GM12878 (cell line): ENCODE data around the gene CLINT1. TPM values are rescaled to one million over a fixed set of nuclear protein-coding genes. Genes with fewer than 3 reads are reported as not detected.

Experiments used
- ATAC-seq: fragments of 200-7000 bp; cut with Tn5 transposase; 3 replicates; pipeline ENCODE4 v1.9.1; 2020; ENCODE audit warnings: mild to moderate bottlenecking, moderate library complexity
- BruUV-seq: library from RNA; stranded (reverse); fragments of 400-500 nt; replicated peaks from 2 replicates; lab custom pipeline; 2021; lab: Mats Ljungman, UMichigan
- CTCF ChIA-PET: fragments of 300-600 bp; sonication (Branson Sonifier 250); formaldehyde crosslinking; extraction: SDS; loops from one replicate; lab custom pipeline; 2021; ENCODE audit warnings: inconsistent platforms; lab: Yijun Ruan, JAX
- POLR2A ChIA-PET: fragments of 350-600 bp; formaldehyde crosslinking; extraction: SDS; loops from one replicate; lab custom pipeline; 2021; ENCODE audit warnings: inconsistent platforms; lab: Charles Lee
- RAD21 ChIA-PET: fragments of 300-600 bp; sonication (Branson Sonifier 250); formaldehyde crosslinking; loops from one replicate; lab custom pipeline; 2023; ENCODE audit warnings: antibody characterized with exemption; ENCODE audit not compliant: unreplicated experiment; lab: Charles Lee
- SMC1A ChIA-PET: fragments of 300-600 bp; sonication (Branson Sonifier 250); formaldehyde crosslinking; loops from one replicate; lab custom pipeline; 2023; ENCODE audit not compliant: unreplicated experiment, uncharacterized antibody; lab: Charles Lee
- DNase-seq: peaks from one replicate; pipeline ENCODE4 v3.0.0-alpha.2; 2011; ENCODE audit warnings: low read depth, low spot score
- FAIRE-seq: peaks from 3 replicates; lab custom pipeline; 2011; peaks lifted over from hg19 to GRCh38; lab: Jason Lieb, UNC
- H2AFZ ChIP-seq: 2 replicates; pipeline ENCODE4 v1.6.0; 2011; ENCODE audit warnings: low read depth, low read length, control low read depth; ENCODE audit not compliant: control insufficient read depth
- H3K27ac ChIP-seq: 2 replicates; pipeline ENCODE4 v1.5.1; 2011; ENCODE audit warnings: control low read depth; ENCODE audit not compliant: control insufficient read depth, insufficient read depth
- H3K27me3 ChIP-seq, 2 experiments: replicated peaks in 1 of 2; 2 replicates each; pipeline versions ENCODE4 v1.6.0 to v1.6.1; 2011; ENCODE audit warnings: low read length in 1 of 2; ENCODE audit not compliant: control insufficient read depth in 2 of 2, insufficient read depth in 2 of 2
- H3K36me3 ChIP-seq, 2 experiments: 2 replicates each; pipeline ENCODE4 v1.5.1; 2011; ENCODE audit warnings: low read length in 1 of 2; ENCODE audit not compliant: control insufficient read depth in 2 of 2, insufficient read depth in 2 of 2
- H3K4me1 ChIP-seq: 2 replicates; pipeline ENCODE4 v1.6.1; 2011; ENCODE audit warnings: mild to moderate bottlenecking, low read length, moderate library complexity, mixed read lengths; ENCODE audit not compliant: control insufficient read depth, insufficient read depth
- H3K4me2 ChIP-seq: 2 replicates; pipeline ENCODE4 v1.6.0; 2011; ENCODE audit warnings: control low read depth; ENCODE audit not compliant: control insufficient read depth, insufficient read depth
- H3K4me3 ChIP-seq: fragments of 200-600 bp; sonication (generic); 2 replicates; pipeline ENCODE4 v1.5.1; 2016
- H3K79me2 ChIP-seq: 2 replicates; pipeline ENCODE4 v1.6.0; 2011; ENCODE audit warnings: low read length; ENCODE audit not compliant: control insufficient read depth, insufficient read depth
- H3K9ac ChIP-seq: 2 replicates; pipeline ENCODE4 v1.8.0; 2011; ENCODE audit warnings: low read length, control low read depth, mixed read lengths; ENCODE audit not compliant: control insufficient read depth, insufficient read depth
- H3K9me3 ChIP-seq: replicated peaks from 3 replicates; pipeline ENCODE4 v1.5.1; 2011; ENCODE audit warnings: mild to moderate bottlenecking, low read length; ENCODE audit not compliant: control insufficient read depth, insufficient read depth
- H4K20me1 ChIP-seq: 2 replicates; pipeline ENCODE4 v1.6.0; 2011; ENCODE audit not compliant: control insufficient read depth, insufficient read depth
- ATF2 ChIP-seq: IDR thresholded peaks from 2 replicates; pipeline ENCODE4 v1.6.1; 2012; ENCODE audit warnings: low read length, inconsistent platforms
- BCL11A ChIP-seq: IDR thresholded peaks from 2 replicates; pipeline ENCODE4 v1.6.1; 2011; ENCODE audit warnings: low read depth, low read length
- E4F1 ChIP-seq: fragments of 450-650 bp; IDR thresholded peaks from 2 replicates; pipeline ENCODE4 v1.6.1; 2018; ENCODE audit warnings: borderline replicate concordance, mild to moderate bottlenecking; ENCODE audit not compliant: partially characterized antibody
- ELK1 ChIP-seq: IDR thresholded peaks from 2 replicates; pipeline ENCODE4 v1.6.1; 2012; ENCODE audit warnings: low read depth, low read length, improper control_type of control experiment
- NBN ChIP-seq: fragments of 450-650 bp; IDR thresholded peaks from 2 replicates; pipeline ENCODE4 v1.6.1; 2016
- PBX3 ChIP-seq: IDR thresholded peaks from 2 replicates; pipeline ENCODE4 v1.6.1; 2011; ENCODE audit warnings: mild to moderate bottlenecking, low read depth, low read length, moderate library complexity; ENCODE audit not compliant: insufficient replicate concordance
- SKIL ChIP-seq: fragments of 450-650 bp; IDR thresholded peaks from 2 replicates; pipeline ENCODE4 v1.6.1; 2017; ENCODE audit warnings: mild to moderate bottlenecking, low read depth, inconsistent platforms; ENCODE audit not compliant: poor library complexity, severe bottlenecking
- ZBTB33 ChIP-seq: fragments of 450-650 bp; IDR thresholded peaks from 2 replicates; pipeline ENCODE4 v1.6.1; 2017; ENCODE audit warnings: mild to moderate bottlenecking
- WGBS: methylation state at CpG from one replicate; pipeline ENCODE4 v1.1.6; 2016; ENCODE audit warnings: low lambda C conversion rate; ENCODE audit not compliant: insufficient replicate concordance, insufficient coverage; ENCODE audit errors: missing lambda C conversion rate; 5-methylcytosine and 5-hydroxymethylcytosine counted together
- in situ Hi-C: fragments of 300-500 bp; cut with MboI; formaldehyde crosslinking; loops from 9 replicates; pipeline ENCODE4 v1.14.3; 2018; ENCODE audit warnings: mixed read lengths
- intact Hi-C: fragments of 100-400 bp; cut with micrococcal nuclease; formaldehyde crosslinking; loops from one replicate; pipeline ENCODE4 v1.14.2; 2022; ENCODE audit not compliant: unreplicated experiment
- polyA plus RNA-seq, 11 experiments: library from polyadenylated mRNA; depleted of rRNA in 4 of 11; unstranded in 6 of 11; stranded (reverse) in 5 of 11; fragments of >200 nt; fragmentation: Nextera tagmentation in 4 of 11; fragmentation: Illumina TruSeq in 1 of 11; extraction: Ambion mirVana in 4 of 11; extraction: Trizol in 1 of 11; gene quantifications; 1 replicate in 1 of 11; 2 replicates in 10 of 11; pipeline versions ENCODE4 v1.2.1 to v1.2.3, GENCODE V29; 2011 to 2016; ENCODE audit warnings: inconsistent platforms in 2 of 11, missing spikeins in 2 of 11, low read depth in 1 of 11
- total RNA-seq, 4 experiments: library from RNA; depleted of rRNA in 3 of 4; stranded (reverse); fragments of >200 nt in 3 of 4; fragmentation: Illumina TruSeq in 1 of 4; extraction: Trizol in 1 of 4; gene quantifications; 2 replicates each; pipeline versions ENCODE4 v1.2.1 to v1.2.3, GENCODE V29; 2013 to 2021

Gene CLINT1
- total and polyA plus RNA-seq, 10 of the 15 experiments (the other 5 are each of a cell fraction or from before 2014, with no cell fraction given): 30.0 to 136 (median 105) TPM

GRCh38 chr5:157836121-157836753, 22.7 kb downstream of the CLINT1 start (continued):
- TF ChIP-seq ATF2 (no peak), PBX3 (no peak), BCL11A (no peak), NBN (no peak)

GRCh38 chr5:157835041-157835440, 23.9 kb downstream of the CLINT1 start:
- ChIA-PET POLR2A (no interaction called here), SMC1A (interaction anchor here (1.2 to 3.1 kb wide), 3 partner anchors 8 to 115 kb away, joined by 6 to 10 read pairs (median 6); no protein-coding TSS in a partner anchor), RAD21 (interaction anchor here (1.3 kb wide), 1 partner anchor 17 kb away, joined by 4 read pairs; no protein-coding TSS in a partner anchor), CTCF (interaction anchor here (0.7 to 1.2 kb wide), 3 partner anchors 20 to 113 kb away, joined by 3 to 6 read pairs (median 3); no protein-coding TSS in a partner anchor)
- Histone ChIP-seq H4K20me1 (no peaks in the 10 kb centered on the region), H3K9me3 (no peaks in the 10 kb centered on the region), H3K79me2 (no peaks in the 10 kb centered on the region; the same call in 1 of the 2 replicates), H3K27ac (no peak overlapping the region), H3K4me3 (no peak overlapping the region), H3K4me2 (no peak overlapping the region), H3K27me3 (no peaks in the 10 kb centered on the region), H3K4me1 (no peaks in the 10 kb centered on the region), H3K36me3 (peaks cover 0 to 3% of the 10 kb centered on the region in 2 experiments; a peak in 3 of 4 replicates), H3K9ac (no peak overlapping the region), H2AFZ (no peak overlapping the region)
- FAIRE-seq (no peak), ATAC-seq (no peak), DNase-seq (no peak)
- in situ Hi-C loops: no loop called here
- 89% methylated on average over 5 of the region's 5 CpGs for WGBS
- no TSS peak for BruUV-seq
- intact Hi-C loops: no loop called here
- TF ChIP-seq ZBTB33: no peak
- TF ChIP-seq E4F1: no peak
- TF ChIP-seq ELK1: no peak
- no peak for TF ChIP-seq SKIL
